SHP77 treated with DMSO at 0.1 percent for 48 hours (cell line): ENCODE results near the gene HTR4.
"Not testable (repeated sequence)": the region's sequence is repeated elsewhere in the genome, so short reads cannot be mapped to it uniquely, and the experiment has no call there.

Experiments
- DNase-seq: peaks from one replicate; lab custom pipeline; 2025; lab: John Stamatoyannopoulos, UW

HTR4 gene, protein sequence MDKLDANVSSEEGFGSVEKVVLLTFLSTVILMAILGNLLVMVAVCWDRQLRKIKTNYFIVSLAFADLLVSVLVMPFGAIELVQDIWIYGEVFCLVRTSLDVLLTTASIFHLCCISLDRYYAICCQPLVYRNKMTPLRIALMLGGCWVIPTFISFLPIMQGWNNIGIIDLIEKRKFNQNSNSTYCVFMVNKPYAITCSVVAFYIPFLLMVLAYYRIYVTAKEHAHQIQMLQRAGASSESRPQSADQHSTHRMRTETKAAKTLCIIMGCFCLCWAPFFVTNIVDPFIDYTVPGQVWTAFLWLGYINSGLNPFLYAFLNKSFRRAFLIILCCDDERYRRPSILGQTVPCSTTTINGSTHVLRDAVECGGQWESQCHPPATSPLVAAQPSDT

GRCh38 chr5:148653836-148654781 lies at the start of gene HTR4:
Gene HTR4 (minus strand): TSS chr5:148654527. CDS start chr5:148637014, 17,513 bp downstream.
- DNase-seq = no peak

DNA sequence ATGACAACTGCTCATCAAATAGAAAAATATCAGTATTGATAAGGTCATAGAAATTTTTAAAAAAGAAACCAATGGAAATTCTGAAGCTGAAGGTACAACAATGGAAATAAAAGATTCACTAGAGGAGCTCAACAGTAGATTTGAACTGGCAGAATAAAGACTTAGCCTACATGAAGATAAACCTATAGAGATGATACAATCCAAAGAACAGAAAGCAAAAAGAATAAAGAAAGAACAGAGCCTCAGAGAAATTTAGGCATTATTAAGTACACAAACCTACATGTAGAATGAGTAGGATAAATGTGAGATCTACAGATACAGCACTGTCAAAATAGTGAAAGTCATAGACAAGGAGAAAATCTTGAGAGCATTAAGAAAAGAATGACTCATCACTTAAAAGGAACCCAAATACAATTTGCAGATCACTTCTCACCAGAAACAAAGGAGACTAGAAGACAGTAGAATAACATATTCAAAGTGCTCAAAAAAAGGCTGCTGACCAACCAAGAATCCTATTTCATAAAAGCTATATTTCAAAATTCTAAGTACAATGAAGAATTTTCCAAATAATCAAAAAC lies 47.8 kb upstream of the HTR4 start:
- DNase-seq = no peak

- no peak for DNase-seq
Observed at GRCh38 chr5:148699028-148699427, 44.7 kb upstream of the HTR4 start.

- DNase-seq = no peak
Observed at GRCh38 chr5:148697809-148698196, 43.5 kb upstream of the HTR4 start.

DNA sequence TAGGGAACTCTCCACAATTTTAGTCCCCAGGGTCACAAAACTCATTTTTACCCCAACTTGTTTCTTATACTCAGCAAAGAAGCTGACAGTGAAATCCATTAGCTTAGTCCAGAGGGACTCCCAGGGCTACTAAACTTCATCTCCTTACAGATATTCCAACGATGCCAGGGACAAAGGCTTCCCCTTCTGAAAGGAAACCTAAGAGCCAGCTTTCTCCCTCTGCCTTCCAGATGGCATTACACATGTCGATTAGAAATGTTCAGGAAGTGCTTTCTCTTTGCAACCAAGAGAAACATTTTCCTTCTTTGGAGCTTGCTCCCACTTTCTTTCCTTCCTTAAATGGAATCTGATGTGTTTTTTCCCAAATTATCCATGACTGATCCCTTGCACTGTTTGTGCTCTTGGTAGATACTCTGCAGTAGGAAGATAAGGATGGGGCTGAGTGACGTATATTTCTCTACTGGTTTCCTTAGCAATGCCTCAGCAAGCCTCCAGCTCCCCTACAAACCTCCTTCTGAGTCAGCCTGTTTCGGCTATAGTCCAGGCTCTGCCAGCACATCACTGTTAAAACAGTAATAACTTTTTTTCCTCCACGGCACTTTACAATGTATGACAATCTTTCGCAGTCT lies 43.0 kb upstream of the HTR4 start:
- no peak for DNase-seq

DNA sequence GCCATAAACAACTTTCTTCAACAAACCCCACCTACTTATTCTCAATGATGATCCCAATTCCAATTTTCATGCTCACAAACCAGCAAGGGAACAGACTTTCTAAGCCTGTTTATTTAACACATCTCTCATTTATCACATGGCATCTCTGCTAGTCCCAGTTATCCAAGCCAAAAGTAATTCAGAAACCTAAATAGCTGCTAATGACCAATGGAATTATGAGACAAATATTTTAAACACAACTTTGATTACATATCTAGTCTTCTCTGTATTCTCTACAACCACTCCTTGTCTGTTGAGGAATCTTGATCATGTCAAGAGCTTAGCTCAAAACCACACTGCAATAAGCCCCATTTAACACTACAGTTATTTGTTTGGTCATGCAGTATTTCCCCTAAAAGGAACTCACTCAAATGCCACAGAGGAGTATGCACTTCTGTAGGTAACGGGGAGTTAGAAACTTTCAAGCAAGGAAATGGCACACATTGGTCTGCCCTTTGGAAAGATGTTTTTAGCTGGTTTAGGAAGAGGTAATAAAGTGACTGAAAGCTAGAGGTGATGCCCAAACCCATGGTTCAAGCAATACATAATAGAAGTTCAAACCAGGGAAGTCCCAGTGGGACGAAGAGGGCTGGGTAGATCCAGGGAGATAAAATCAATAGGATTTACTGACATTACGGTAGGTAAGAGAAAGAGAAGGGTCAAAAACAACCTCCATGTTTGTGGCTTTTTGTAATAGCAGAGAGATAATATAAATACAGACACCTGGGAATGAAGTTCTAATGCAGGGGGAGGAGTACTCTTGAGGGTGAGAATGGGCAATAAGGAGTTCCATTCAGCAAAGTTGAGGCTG lies 42.1 kb upstream of the HTR4 start:
- no peak for DNase-seq

DNA sequence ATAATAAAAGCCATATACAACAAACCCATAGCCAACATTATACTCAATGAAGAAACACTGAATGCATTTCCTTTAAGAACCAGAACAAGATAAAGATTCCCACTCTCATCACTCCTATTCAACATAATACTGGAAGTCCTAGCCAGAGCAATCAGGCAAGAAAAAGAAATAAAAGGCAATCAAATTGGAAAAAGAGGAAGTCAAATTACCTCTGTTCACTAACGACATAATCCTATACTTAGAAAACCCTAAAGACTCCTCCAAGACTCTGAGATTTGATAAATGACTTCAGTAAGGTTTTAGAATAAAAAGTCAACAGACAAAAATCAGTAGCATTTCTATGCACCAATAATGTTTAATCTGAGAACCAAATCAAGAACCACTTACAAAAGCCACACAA lies 36.6 kb upstream of the HTR4 start:
- DNase-seq = no peak

DNA sequence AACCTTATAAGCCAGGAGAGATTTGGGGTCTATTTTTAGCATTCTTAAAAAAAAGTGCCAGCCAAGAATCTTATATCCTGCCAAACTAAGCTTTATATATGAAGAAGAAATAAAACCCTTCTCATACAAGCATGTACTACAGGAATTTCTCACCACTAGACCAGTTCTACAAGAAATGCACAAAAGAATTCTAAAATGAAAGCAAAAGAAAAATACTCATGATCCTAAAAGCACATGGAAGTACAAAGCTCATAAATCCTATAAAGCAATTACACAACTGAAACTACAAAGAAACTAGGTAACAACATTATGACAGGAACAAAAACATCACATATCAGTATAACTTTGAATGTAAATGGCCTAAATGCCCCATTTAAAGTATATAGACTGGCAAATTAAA lies 34.5 kb upstream of the HTR4 start:
- DNase-seq = no peak

DNA sequence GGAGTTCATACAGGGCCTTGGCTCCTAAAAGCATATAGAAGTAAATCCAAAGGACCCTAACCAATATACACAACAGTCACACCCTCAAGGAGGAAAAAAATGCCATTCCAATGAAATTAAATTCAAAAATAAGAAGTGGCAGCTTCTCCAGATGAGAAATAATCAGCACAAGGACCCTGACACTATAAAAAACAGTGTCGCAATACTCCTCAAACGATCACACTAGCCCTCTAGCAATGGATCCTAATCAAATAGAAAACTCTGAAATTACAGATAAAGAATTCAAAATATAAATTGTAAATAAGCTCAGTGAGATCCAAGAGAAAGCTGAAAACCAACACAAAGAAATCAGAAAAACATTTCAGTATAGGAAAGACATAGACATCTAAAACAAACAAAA lies 33.5 kb upstream of the HTR4 start:
- DNase-seq = no peak

GRCh38 chr5:148687427-148687826 lies 33.1 kb upstream of the HTR4 start:
- no peak for DNase-seq

GRCh38 chr5:148686660-148687059 lies 32.3 kb upstream of the HTR4 start:
- no peak for DNase-seq

DNA sequence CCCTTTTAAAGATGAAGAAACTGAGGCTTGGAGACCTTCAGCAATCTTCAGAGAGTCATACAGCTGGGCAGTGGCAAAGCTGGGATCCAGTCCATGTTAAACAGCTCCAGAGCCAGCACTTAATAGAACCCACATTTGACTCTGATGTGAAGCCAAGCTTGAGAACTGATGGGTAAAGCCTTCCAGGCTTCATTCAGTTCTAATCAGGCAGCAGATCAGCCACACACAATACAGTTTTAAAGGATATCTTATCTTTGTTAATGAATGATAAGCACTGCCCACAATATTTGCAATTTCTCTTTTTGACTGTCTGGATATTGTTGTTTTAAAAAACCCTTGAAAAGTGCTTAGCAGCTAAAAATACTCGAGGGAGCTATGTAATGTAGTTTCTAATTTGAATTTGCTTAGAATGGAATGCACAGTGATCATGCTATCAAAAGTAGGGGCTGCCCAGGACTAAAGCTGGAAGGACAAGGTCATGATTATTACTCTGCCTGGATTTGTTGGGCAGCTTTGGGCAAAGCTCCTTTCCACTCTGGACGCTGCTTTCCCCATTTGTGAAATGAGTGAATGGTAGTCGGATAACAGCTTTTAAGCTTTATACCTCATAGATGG lies 31.3 kb upstream of the HTR4 start:
- DNase-seq = no peak

DNA sequence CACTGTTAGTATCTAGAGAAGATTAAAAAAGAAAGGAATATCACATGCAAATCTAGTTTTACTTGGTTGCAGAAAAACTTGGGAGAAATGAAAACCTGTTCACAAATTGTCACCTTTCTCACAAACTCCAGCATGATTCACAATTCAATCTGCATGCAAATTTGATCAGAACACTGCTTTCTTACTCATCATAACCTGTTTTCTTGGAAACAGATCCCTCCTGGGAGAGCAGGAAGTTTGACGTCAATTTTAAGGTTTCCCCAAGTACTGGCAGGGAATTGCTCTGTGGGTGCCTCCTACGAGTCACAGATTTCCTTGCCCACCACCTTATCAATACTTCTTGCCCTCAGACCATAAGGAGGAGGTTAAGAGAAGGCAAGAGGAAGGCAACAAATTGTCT lies 30.2 kb upstream of the HTR4 start:
- no peak for DNase-seq

- DNase-seq = no peak
Observed at GRCh38 chr5:148683651-148684050, 29.3 kb upstream of the HTR4 start.

GRCh38 chr5:148682058-148683026 lies 28.0 kb upstream of the HTR4 start:
- DNase-seq = no peak

DNA sequence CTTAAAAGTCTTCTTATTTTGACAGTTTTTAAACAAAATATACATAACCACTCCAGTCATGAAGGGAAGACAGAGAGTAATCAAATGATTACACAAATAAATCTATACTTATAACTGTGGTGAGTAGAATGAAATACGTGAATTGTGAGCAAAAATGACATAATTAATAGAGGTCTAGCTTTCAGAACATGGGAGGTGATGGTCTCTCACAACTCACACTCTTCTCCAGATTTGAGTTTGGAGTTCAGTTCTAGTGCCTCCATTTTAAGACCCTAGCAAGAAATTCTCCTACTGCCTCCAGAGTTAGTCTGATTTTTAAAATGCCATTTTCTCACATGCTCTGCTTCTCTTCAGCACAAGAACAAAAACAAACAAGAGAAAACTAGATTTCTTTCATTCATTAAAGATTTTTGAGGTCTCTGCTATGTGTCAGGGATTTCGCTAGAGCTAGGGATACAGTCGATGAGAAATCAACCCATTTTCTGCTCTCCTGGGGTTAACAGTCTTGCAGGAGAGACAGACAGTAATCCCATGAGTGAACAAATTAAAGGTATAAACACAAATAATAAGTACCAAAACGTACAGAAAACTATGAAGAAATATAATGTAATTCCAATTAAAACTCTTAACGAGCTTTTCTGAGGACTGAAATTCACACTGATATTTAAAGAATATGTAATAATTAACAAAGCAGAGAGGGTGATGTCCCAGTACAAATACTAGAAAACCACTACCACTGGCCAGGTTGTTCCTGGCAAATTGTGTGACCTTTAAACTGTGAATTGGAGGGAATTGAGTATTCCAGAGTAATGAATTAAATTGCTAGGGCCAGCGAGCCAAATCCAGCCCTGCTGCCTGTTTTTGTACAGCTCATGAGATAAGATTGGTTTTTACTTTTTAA lies 27.1 kb upstream of the HTR4 start:
- DNase-seq = no peak

GRCh38 chr5:148673704-148674103 lies 19.4 kb upstream of the HTR4 start:
- not testable (repeated sequence) for DNase-seq

DNA sequence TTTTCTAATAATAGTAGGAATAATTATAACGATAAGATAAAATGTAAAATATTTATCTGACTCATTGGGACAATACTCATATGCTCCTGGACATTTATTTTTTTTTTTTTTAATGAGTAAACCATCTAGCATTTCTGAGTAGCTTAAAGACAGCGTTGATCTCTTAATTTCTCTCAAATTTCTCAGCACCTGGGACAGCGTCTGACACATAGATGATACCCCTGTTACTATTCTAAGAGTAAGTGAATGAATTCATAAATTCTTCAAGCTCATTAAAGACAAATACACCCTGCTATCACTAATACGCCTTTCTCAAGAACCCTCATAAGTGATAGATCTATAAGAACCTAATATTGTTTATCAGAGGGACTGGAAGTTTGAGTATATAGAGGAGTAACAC lies 12.0 kb upstream of the HTR4 start:
- no peak for DNase-seq

- DNase-seq = no peak
Observed at GRCh38 chr5:148665431-148665830, 11.1 kb upstream of the HTR4 start.
